Measurements from ENCODE around the gene CASP3. TPM values are rescaled to one million over a fixed set of nuclear protein-coding genes. Genes with fewer than 3 reads are reported as not detected.

The CASP3 gene
- total RNA-seq: 88.4 and 114 TPM in 2 replicates

GRCh38 chr4:184649026-184649970 is at the start of gene CASP3, which contains the start of gene PRIMPOL:
Gene CASP3 (minus strand): TSS chr4:184649447. CDS start chr4:184638453, 10,994 bp downstream.
Gene PRIMPOL (plus strand): TSS chr4:184649738. CDS start chr4:184657141, 7,403 bp downstream.

Other genes with a start within 250 kb of the CASP3 start
- gene IRF2, start 174.9 kb downstream of the CASP3 start, total RNA-seq: 15.6 and 28.9 TPM in 2 replicates
- 11.7 and 23.4 TPM in 2 replicates for gene PRIMPOL, start 291 bp upstream of the CASP3 start, total RNA-seq
- gene CENPU, start 84.6 kb upstream of the CASP3 start, total RNA-seq: 17.2 and 20.8 TPM in 2 replicates
- 16.6 and 18.2 TPM in 2 replicates for gene ACSL1, start 176.5 kb upstream of the CASP3 start, total RNA-seq

Data from epithelial cell of umbilical artery (primary cell).